ENCODE data around the gene CROT.

GRCh38 chr7:87316846-87317552, 28.5 kb upstream of the CROT start:
- TF ChIP-seq, protein P1, sequence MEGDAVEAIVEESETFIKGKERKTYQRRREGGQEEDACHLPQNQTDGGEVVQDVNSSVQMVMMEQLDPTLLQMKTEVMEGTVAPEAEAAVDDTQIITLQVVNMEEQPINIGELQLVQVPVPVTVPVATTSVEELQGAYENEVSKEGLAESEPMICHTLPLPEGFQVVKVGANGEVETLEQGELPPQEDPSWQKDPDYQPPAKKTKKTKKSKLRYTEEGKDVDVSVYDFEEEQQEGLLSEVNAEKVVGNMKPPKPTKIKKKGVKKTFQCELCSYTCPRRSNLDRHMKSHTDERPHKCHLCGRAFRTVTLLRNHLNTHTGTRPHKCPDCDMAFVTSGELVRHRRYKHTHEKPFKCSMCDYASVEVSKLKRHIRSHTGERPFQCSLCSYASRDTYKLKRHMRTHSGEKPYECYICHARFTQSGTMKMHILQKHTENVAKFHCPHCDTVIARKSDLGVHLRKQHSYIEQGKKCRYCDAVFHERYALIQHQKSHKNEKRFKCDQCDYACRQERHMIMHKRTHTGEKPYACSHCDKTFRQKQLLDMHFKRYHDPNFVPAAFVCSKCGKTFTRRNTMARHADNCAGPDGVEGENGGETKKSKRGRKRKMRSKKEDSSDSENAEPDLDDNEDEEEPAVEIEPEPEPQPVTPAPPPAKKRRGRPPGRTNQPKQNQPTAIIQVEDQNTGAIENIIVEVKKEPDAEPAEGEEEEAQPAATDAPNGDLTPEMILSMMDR (conservative IDR thresholded peaks at IDR 0.05; ENCODE audit: low read length) = no peak
- TF ChIP-seq EZH2phosphoT487 (IDR thresholded peaks at IDR 0.05; ENCODE audit: borderline replicate concordance) = no peak
